ENCODE data around the gene SDF2. TPM values are rescaled to one million over a fixed set of nuclear protein-coding genes. Genes with fewer than 3 reads are reported as not detected.

SDF2 gene
- total RNA-seq, 1 donor from 2014 or later, result 52.8 TPM

GRCh38 chr17:28598799-28599310, 62.9 kb downstream of the SDF2 start, which contains the start of gene SPAG5:
Gene SPAG5 (minus strand): TSS chr17:28599025. CDS start chr17:28598946, 79 bp downstream.
- Histone ChIP-seq H3K27ac (peak within 1 kb of the TSS; percentile 93), H3K27me3 (no peaks in the 10 kb centered on the region), H3K4me3 (peak within 1 kb of the TSS; percentile 76), H3K4me1 (peaks cover 6% of the 10 kb centered on the region), H3K36me3 (no peaks in the 10 kb centered on the region), H3K9me3 (no peaks in the 10 kb centered on the region)
- TF ChIP-seq, protein P1, sequence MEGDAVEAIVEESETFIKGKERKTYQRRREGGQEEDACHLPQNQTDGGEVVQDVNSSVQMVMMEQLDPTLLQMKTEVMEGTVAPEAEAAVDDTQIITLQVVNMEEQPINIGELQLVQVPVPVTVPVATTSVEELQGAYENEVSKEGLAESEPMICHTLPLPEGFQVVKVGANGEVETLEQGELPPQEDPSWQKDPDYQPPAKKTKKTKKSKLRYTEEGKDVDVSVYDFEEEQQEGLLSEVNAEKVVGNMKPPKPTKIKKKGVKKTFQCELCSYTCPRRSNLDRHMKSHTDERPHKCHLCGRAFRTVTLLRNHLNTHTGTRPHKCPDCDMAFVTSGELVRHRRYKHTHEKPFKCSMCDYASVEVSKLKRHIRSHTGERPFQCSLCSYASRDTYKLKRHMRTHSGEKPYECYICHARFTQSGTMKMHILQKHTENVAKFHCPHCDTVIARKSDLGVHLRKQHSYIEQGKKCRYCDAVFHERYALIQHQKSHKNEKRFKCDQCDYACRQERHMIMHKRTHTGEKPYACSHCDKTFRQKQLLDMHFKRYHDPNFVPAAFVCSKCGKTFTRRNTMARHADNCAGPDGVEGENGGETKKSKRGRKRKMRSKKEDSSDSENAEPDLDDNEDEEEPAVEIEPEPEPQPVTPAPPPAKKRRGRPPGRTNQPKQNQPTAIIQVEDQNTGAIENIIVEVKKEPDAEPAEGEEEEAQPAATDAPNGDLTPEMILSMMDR (IDR thresholded peaks at IDR 0.05), result no peak
- DNase-seq (peak; percentile 95), ATAC-seq (peak; percentile 100)
- intact Hi-C loops (cut with DNase I), result no loop called here

- Histone ChIP-seq H3K27ac (no peak overlapping the region), H3K27me3 (no peaks in the 10 kb centered on the region), H3K9me3 (no peaks in the 10 kb centered on the region), H3K4me3 (peak overlapping the region; percentile 76), H3K4me1 (peaks cover 6% of the 10 kb centered on the region), H3K36me3 (no peaks in the 10 kb centered on the region)
- TF ChIP-seq, protein P1 (IDR thresholded peaks at IDR 0.05), result no peak
- intact Hi-C loops (cut with DNase I), result no loop called here
- DNase-seq (no peak), ATAC-seq (no peak)
Observed at GRCh38 chr17:28598389-28598788, 63.3 kb downstream of the SDF2 start.

Other genes with a start within 250 kb of the SDF2 start
- 0.87 TPM for gene SLC13A2, start 188.3 kb downstream of the SDF2 start, total RNA-seq
- gene FOXN1, start 155.6 kb downstream of the SDF2 start, total RNA-seq, result 0.35 TPM
- 22.7 TPM for gene UNC119, start 109.3 kb downstream of the SDF2 start, total RNA-seq
- 43.0 TPM for gene PIGS, start 90.4 kb downstream of the SDF2 start, total RNA-seq
- gene ALDOC, start 85.0 kb downstream of the SDF2 start, total RNA-seq, result 10.5 TPM
- 3.2 TPM for gene SPAG5, start 62.9 kb downstream of the SDF2 start, total RNA-seq
- gene RSKR, start 47.7 kb downstream of the SDF2 start, total RNA-seq, result 12.3 TPM
- 145 TPM for gene BLTP2, start 16.7 kb downstream of the SDF2 start, total RNA-seq
- gene SUPT6H, start 299 bp upstream of the SDF2 start, total RNA-seq, result 62.4 TPM
- gene PROCA1, start 50.0 kb upstream of the SDF2 start, total RNA-seq, result 3.3 TPM
- gene RAB34, start 56.0 kb upstream of the SDF2 start, total RNA-seq, result 63.5 TPM
- gene RPL23A, start 58.1 kb upstream of the SDF2 start, total RNA-seq, result 1,221 TPM
- 16.2 TPM for gene TLCD1, start 64.3 kb upstream of the SDF2 start, total RNA-seq
- 8.4 TPM for gene NEK8, start 66.9 kb upstream of the SDF2 start, total RNA-seq
- 65.9 TPM for gene TRAF4, start 82.1 kb upstream of the SDF2 start, total RNA-seq
- gene FAM222B, start 180.9 kb upstream of the SDF2 start, total RNA-seq, result 22.2 TPM
- 24.4 TPM for gene ERAL1, start 193.1 kb upstream of the SDF2 start, total RNA-seq
- 157 TPM for gene FLOT2, start 235.8 kb upstream of the SDF2 start, total RNA-seq
- gene DHRS13, start 241.2 kb upstream of the SDF2 start, total RNA-seq, result 12.8 TPM

Data from upper lobe of right lung (tissue), 1 donor.